ENCODE data around the gene TCP11.

TCP11 gene

GRCh38 chr6:35141007-35141655 is at the start of gene TCP11:
TSS of gene TCP11 (minus strand) at chr6:35141339. CDS start at chr6:35140870, 469 bp downstream.
- DNase-seq (ENCODE audit: extremely low spot score, insufficient read length, low read depth) (no peak), FAIRE-seq (no peak)

- FAIRE-seq, result no peak
- no peak for DNase-seq (ENCODE audit: extremely low spot score, insufficient read length, low read depth)
Measured at GRCh38 chr6:35190306-35190705, 49.2 kb upstream of the TCP11 start.

GRCh38 chr6:35188886-35189285 is 47.7 kb upstream of the TCP11 start:
- DNase-seq (ENCODE audit: extremely low spot score, insufficient read length, low read depth), result no peak
- no peak for FAIRE-seq

- FAIRE-seq, result no peak
Measured at GRCh38 chr6:35186571-35186970, 45.4 kb upstream of the TCP11 start.

GRCh38 chr6:35185971-35186370 is 44.8 kb upstream of the TCP11 start:
- no peak for DNase-seq (ENCODE audit: extremely low spot score, insufficient read length, low read depth)
- FAIRE-seq, result no peak

More at GRCh38 chr6:35186571-35186970, 45.4 kb upstream of the TCP11 start:
- DNase-seq (ENCODE audit: extremely low spot score, insufficient read length, low read depth), result no peak

GRCh38 chr6:35185302-35185681 is 44.2 kb upstream of the TCP11 start:
- DNase-seq (ENCODE audit: extremely low spot score, insufficient read length, low read depth), result no peak
- no peak for FAIRE-seq

- no peak for DNase-seq (ENCODE audit: extremely low spot score, insufficient read length, low read depth)
- FAIRE-seq, result no peak
Measured at GRCh38 chr6:35184580-35185301, 43.6 kb upstream of the TCP11 start.

GRCh38 chr6:35183935-35184334 is 42.8 kb upstream of the TCP11 start:
- FAIRE-seq, result no peak
- no peak for DNase-seq (ENCODE audit: extremely low spot score, insufficient read length, low read depth)

GRCh38 chr6:35183281-35183680 is 42.1 kb upstream of the TCP11 start:
- FAIRE-seq (no peak), DNase-seq (ENCODE audit: extremely low spot score, insufficient read length, low read depth) (no peak)

GRCh38 chr6:35181933-35182612 is 40.9 kb upstream of the TCP11 start:
- DNase-seq (ENCODE audit: extremely low spot score, insufficient read length, low read depth), result no peak
- no peak for FAIRE-seq

- DNase-seq (ENCODE audit: extremely low spot score, insufficient read length, low read depth) (no peak), FAIRE-seq (no peak)
Measured at GRCh38 chr6:35181308-35181932, 40.3 kb upstream of the TCP11 start.

GRCh38 chr6:35179901-35180535 is 38.9 kb upstream of the TCP11 start:
- FAIRE-seq (no peak), DNase-seq (ENCODE audit: extremely low spot score, insufficient read length, low read depth) (no peak)

- FAIRE-seq, result no peak
- DNase-seq (ENCODE audit: extremely low spot score, insufficient read length, low read depth), result no peak
Measured at GRCh38 chr6:35178932-35179832, 38.0 kb upstream of the TCP11 start.

GRCh38 chr6:35178012-35178411 is 36.9 kb upstream of the TCP11 start:
- DNase-seq (ENCODE audit: extremely low spot score, insufficient read length, low read depth) (no peak), FAIRE-seq (no peak)

GRCh38 chr6:35177596-35177995 is 36.5 kb upstream of the TCP11 start:
- DNase-seq (ENCODE audit: extremely low spot score, insufficient read length, low read depth) (no peak), FAIRE-seq (no peak)

GRCh38 chr6:35177157-35177556 is 36.0 kb upstream of the TCP11 start:
- no peak for DNase-seq (ENCODE audit: extremely low spot score, insufficient read length, low read depth)
- FAIRE-seq, result no peak

GRCh38 chr6:35176301-35177024 is 35.3 kb upstream of the TCP11 start:
- no peak for FAIRE-seq

GRCh38 chr6:35174501-35174900 is 33.4 kb upstream of the TCP11 start:
- DNase-seq (ENCODE audit: extremely low spot score, insufficient read length, low read depth), result no peak
- no peak for FAIRE-seq

More at GRCh38 chr6:35176301-35177024, 35.3 kb upstream of the TCP11 start:
- DNase-seq (ENCODE audit: extremely low spot score, insufficient read length, low read depth), result no peak

GRCh38 chr6:35174088-35174434 is 32.9 kb upstream of the TCP11 start:
- no peak for DNase-seq (ENCODE audit: extremely low spot score, insufficient read length, low read depth)
- no peak for FAIRE-seq

Measured in GM18507 (cell line).